ENCODE results near the gene DEFB131B.
"Not testable (repeated sequence)": the region's sequence is repeated elsewhere in the genome, so short reads cannot be mapped to it uniquely, and the experiment has no call there.

GRCh38 chr11:71888335-71889010 is 10.2 kb downstream of the DEFB131B start:
- TF ChIP-seq POLR2AphosphoS5 (IDR thresholded peaks at IDR 0.05; ENCODE audit: low read depth, low read length); POLR2A (IDR thresholded peaks at IDR 0.05; ENCODE audit: control extremely low read depth in 1 of 2, low read depth in 2 of 2, low read length in 2 of 2); TAF1 (IDR thresholded peaks at IDR 0.05; ENCODE audit: low read depth, low read length); CTCF (IDR thresholded peaks at IDR 0.05; ENCODE audit: control extremely low read depth in 1 of 3, insufficient read depth in 1 of 3, low read depth in 1 of 3, low read length in 3 of 3); CHD2 (IDR thresholded peaks at IDR 0.05; ENCODE audit: low read length); EZH2 (IDR thresholded peaks at IDR 0.05; ENCODE audit: low read depth, low read length, severe bottlenecking): not testable (repeated sequence)
